ENCODE data around the gene RNF223. TPM values are rescaled to one million over a fixed set of nuclear protein-coding genes. Genes with fewer than 3 reads are reported as not detected.

The RNF223 gene
- total RNA-seq, 4 donors from 2014 or later = not detected

- TF ChIP-seq CTCF (IDR thresholded peaks at IDR 0.05; ENCODE audit: low read depth) = no peak
Measured at GRCh38 chr1:1032424-1032823, 41.7 kb downstream of the RNF223 start.

- no peak for TF ChIP-seq CTCF (IDR thresholded peaks at IDR 0.05; ENCODE audit: low read depth)
Measured at GRCh38 chr1:1031659-1032235, 42.4 kb downstream of the RNF223 start.

GRCh38 chr1:1027791-1028190, 46.3 kb downstream of the RNF223 start:
- no peak for TF ChIP-seq CTCF (IDR thresholded peaks at IDR 0.05; ENCODE audit: low read depth)

- no peak for TF ChIP-seq CTCF (IDR thresholded peaks at IDR 0.05; ENCODE audit: low read depth)
Measured at GRCh38 chr1:1026599-1027413, 47.3 kb downstream of the RNF223 start.

- no peak for TF ChIP-seq CTCF (IDR thresholded peaks at IDR 0.05; ENCODE audit: low read depth)
Measured at GRCh38 chr1:1025730-1026129, 48.4 kb downstream of the RNF223 start.

- TF ChIP-seq CTCF (IDR thresholded peaks at IDR 0.05; ENCODE audit: low read depth) = no peak
Measured at GRCh38 chr1:1024771-1025699, 49.1 kb downstream of the RNF223 start.

Measured in subcutaneous adipose tissue (tissue), 4 donors.